ENCODE measurements around the gene DPH3.

DPH3 gene

GRCh38 chr3:16290007-16290826 lies 25.5 kb upstream of the DPH3 start:
- DNase-seq: no peak

- no peak for DNase-seq
These were observed 24.6 kb upstream of the DPH3 start for GRCh38 chr3:16289144-16289889.

GRCh38 chr3:16288664-16289063 lies 23.9 kb upstream of the DPH3 start:
- no peak for DNase-seq

- no peak for DNase-seq
These were observed 22.2 kb upstream of the DPH3 start for GRCh38 chr3:16286751-16287543.

GRCh38 chr3:16286161-16286560 lies 21.4 kb upstream of the DPH3 start:
- peak; percentile 63 for DNase-seq

GRCh38 chr3:16284633-16285032 lies 19.9 kb upstream of the DPH3 start:
- no peak for DNase-seq

GRCh38 chr3:16280671-16281070 lies 15.9 kb upstream of the DPH3 start:
- no peak for DNase-seq

GRCh38 chr3:16279010-16279801 lies 14.5 kb upstream of the DPH3 start:
- DNase-seq: no peak

- DNase-seq: no peak
These were observed 12.7 kb upstream of the DPH3 start for GRCh38 chr3:16277471-16277870.

GRCh38 chr3:16273867-16274266 lies 9.1 kb upstream of the DPH3 start:
- no peak for DNase-seq

- no peak for DNase-seq
These were observed 7.8 kb upstream of the DPH3 start for GRCh38 chr3:16272588-16272987.

- no peak for DNase-seq
These were observed 6.1 kb upstream of the DPH3 start for GRCh38 chr3:16270855-16271254.

- DNase-seq: no peak
These were observed 2.0 kb upstream of the DPH3 start for GRCh38 chr3:16266714-16267113.

GRCh38 chr3:16265455-16265786 lies 678 bp upstream of the DPH3 start:
- DNase-seq: no peak

- no peak for DNase-seq
These were observed 502 bp downstream of the DPH3 start for GRCh38 chr3:16264174-16264707.

GRCh38 chr3:16262174-16262573 lies 2.6 kb downstream of the DPH3 start:
- DNase-seq: no peak

- DNase-seq: no peak
These were observed 4.7 kb downstream of the DPH3 start for GRCh38 chr3:16260046-16260445.

- DNase-seq: no peak
These were observed 5.9 kb downstream of the DPH3 start for GRCh38 chr3:16258866-16259265.

GRCh38 chr3:16258177-16258576 lies 6.6 kb downstream of the DPH3 start:
- DNase-seq: no peak

GRCh38 chr3:16257309-16257708 lies 7.4 kb downstream of the DPH3 start:
- no peak for DNase-seq

GRCh38 chr3:16255726-16256125 lies 9.0 kb downstream of the DPH3 start:
- DNase-seq: no peak

GRCh38 chr3:16255326-16255725 lies 9.4 kb downstream of the DPH3 start:
- DNase-seq: no peak

GRCh38 chr3:16254916-16255315 lies 9.8 kb downstream of the DPH3 start:
- no peak for DNase-seq

Data from activated CD4-positive, alpha-beta T cell treated with anti-CD3 and anti-CD28 coated beads for 1 hour (primary cell).